B cell (primary cell): ENCODE results near the gene UBE2L5. TPM values are rescaled to one million over a fixed set of nuclear protein-coding genes. Genes with fewer than 3 reads are reported as not detected.
A peak's percentile ranks its signal among the peaks of the same experiment; 100 is the strongest.

Source experiments
- ATAC-seq: fragments of 200-7000 bp; cut with Tn5 transposase; one replicate; pipeline ENCODE4 v1.10.0; 2021; ENCODE audit warnings: low read depth, mild to moderate bottlenecking, moderate number of reproducible peaks, moderate library complexity
- CTCF ChIA-PET: fragments of 350-600 bp; sonication (Branson Sonifier 250); formaldehyde crosslinking; loops from one replicate; lab custom pipeline; 2021; ENCODE audit warnings: antibody characterized with exemption, inconsistent platforms; lab: Charles Lee
- POLR2A ChIA-PET: fragments of 350-600 bp; sonication (Branson Sonifier 250); formaldehyde crosslinking; loops from one replicate; lab custom pipeline; 2021; ENCODE audit warnings: antibody characterized with exemption; lab: Charles Lee
- DNase-seq: peaks from one replicate; pipeline ENCODE4 v3.0.0; 2013
- H2AFZ ChIP-seq: 2 replicates; pipeline ENCODE4 v1.6.1; 2012; ENCODE audit warnings: mild to moderate bottlenecking, low read depth, low read length; ENCODE audit not compliant: insufficient read depth, poor library complexity, severe bottlenecking
- H3K27ac ChIP-seq, 2 donors: 1 replicate in 1 of 2; 2 replicates in 1 of 2; pipeline ENCODE4 v1.5.1; 2012 to 2013; ENCODE audit warnings: low read length in 2 of 2, mild to moderate bottlenecking in 2 of 2, moderate library complexity in 1 of 2
- H3K27me3 ChIP-seq, 4 experiments: fragments of 200-600 bp in 1 of 4; sonication (generic) in 1 of 4; replicated peaks in 1 of 4; 1 replicate in 2 of 4; 2 replicates in 2 of 4; pipeline versions ENCODE4 v1.6.1 to v1.7.0; 2013 to 2016; ENCODE audit warnings: low read length in 3 of 4, mild to moderate bottlenecking in 2 of 4, mixed read lengths in 1 of 4, moderate library complexity in 1 of 4; ENCODE audit not compliant: insufficient read depth in 4 of 4, control insufficient read depth in 3 of 4; ENCODE audit errors: control extremely low read depth in 1 of 4
- H3K36me3 ChIP-seq, 2 experiments: replicated peaks in 1 of 2; 1 replicate in 1 of 2; 2 replicates in 1 of 2; pipeline versions ENCODE4 v1.6.1 to v1.7.1; 2013; ENCODE audit warnings: low read length in 1 of 2; ENCODE audit not compliant: insufficient read depth in 2 of 2, control insufficient read depth in 1 of 2; ENCODE audit errors: control extremely low read depth in 1 of 2, extremely low read depth in 1 of 2
- H3K4me1 ChIP-seq, 2 donors: fragments of 200-600 bp in 1 of 2; sonication (generic) in 1 of 2; 1 replicate in 1 of 2; 2 replicates in 1 of 2; pipeline versions ENCODE4 v1.5.1 to v1.6.1; 2013 to 2017; ENCODE audit warnings: low read length in 2 of 2; ENCODE audit not compliant: control insufficient read depth in 2 of 2, insufficient read depth in 2 of 2
- H3K4me2 ChIP-seq: replicated peaks from 2 replicates; pipeline ENCODE3; 2012; ENCODE audit warnings: mild to moderate bottlenecking, low read depth, low read length; ENCODE audit not compliant: poor library complexity, severe bottlenecking
- H3K4me3 ChIP-seq, 5 experiments: fragments of 200-600 bp in 1 of 5; sonication (generic) in 1 of 5; 1 replicate in 3 of 5; 2 replicates in 2 of 5; pipeline versions ENCODE4 v1.5.1 to v1.7.0; 2011 to 2016; ENCODE audit warnings: low read length in 4 of 5, mild to moderate bottlenecking in 4 of 5, low read depth in 2 of 5, control low read depth in 1 of 5, moderate library complexity in 1 of 5; ENCODE audit not compliant: insufficient read depth in 1 of 5; ENCODE audit errors: control extremely low read depth in 1 of 5, extremely low read depth in 1 of 5
- H3K79me2 ChIP-seq: fragments of 200-600 bp; sonication (generic); one replicate; pipeline ENCODE4 v1.6.0; 2016; ENCODE audit warnings: low read length; ENCODE audit not compliant: control insufficient read depth, insufficient read depth
- H3K9ac ChIP-seq: fragments of 200-600 bp; sonication (generic); 2 replicates; pipeline ENCODE4 v1.6.1; 2017; ENCODE audit warnings: mild to moderate bottlenecking, low read length, moderate library complexity
- H3K9me3 ChIP-seq, 3 donors: one replicate each; pipeline versions ENCODE4 v1.6.1 to v1.7.1; 2013; ENCODE audit warnings: low read length in 2 of 3; ENCODE audit not compliant: control insufficient read depth in 2 of 3, insufficient read depth in 1 of 3; ENCODE audit errors: control extremely low read depth in 1 of 3
- H4K20me1 ChIP-seq: 2 replicates; pipeline ENCODE4 v1.6.0; 2012; ENCODE audit warnings: mild to moderate bottlenecking, low read length; ENCODE audit not compliant: insufficient read depth, control insufficient read depth, poor library complexity, severe bottlenecking
- H3K27ac Mint-ChIP-seq: one replicate; pipeline ENCODE4 v1.8.0; 2021; ENCODE audit warnings: mixed read lengths
- H3K27me3 Mint-ChIP-seq: one replicate; pipeline ENCODE4 v1.8.0; 2021; ENCODE audit warnings: mixed read lengths
- H3K4me1 Mint-ChIP-seq: one replicate; pipeline ENCODE4 v1.8.0; 2021; ENCODE audit warnings: mixed read lengths
- H3K4me3 Mint-ChIP-seq: one replicate; pipeline ENCODE4 v1.8.0; 2021; ENCODE audit warnings: mixed read lengths
- H3K9me3 Mint-ChIP-seq: one replicate; pipeline ENCODE4 v1.8.0; 2022; ENCODE audit warnings: mixed read lengths; ENCODE audit not compliant: insufficient read depth
- EZH2 ChIP-seq: IDR thresholded peaks from 2 replicates; pipeline ENCODE4 v1.6.1; 2012; ENCODE audit warnings: borderline replicate concordance, low read depth, mild to moderate bottlenecking, moderate library complexity, low read length; ENCODE audit not compliant: insufficient read depth, poor library complexity, severe bottlenecking
- WGBS: methylation state at CpG from one replicate; pipeline ENCODE4 v1.1.5; 2013; ENCODE audit warnings: missing lambda C conversion rate; ENCODE audit not compliant: insufficient coverage; 5-methylcytosine and 5-hydroxymethylcytosine counted together
- intact Hi-C: fragments of 100-400 bp; cut with micrococcal nuclease; formaldehyde crosslinking; loops from one replicate; pipeline ENCODE4 v1.10.0; 2022
- polyA plus RNA-seq: library from polyadenylated mRNA; depleted of rRNA; stranded (reverse); fragments of >200 nt; gene quantifications from 2 replicates; pipeline ENCODE4 v1.2.3, GENCODE V29; 2012
- total RNA-seq, 2 donors: library from RNA; stranded (reverse); fragments of 120-200 nt in 1 of 2; gene quantifications; 1 replicate in 1 of 2; 2 replicates in 1 of 2; pipeline versions ENCODE4 v1.2.3 to v1.2.4, GENCODE V29; 2013 to 2022
- TF ChIP-seq, protein P1 (sequence below): fragments of 200-600 bp; IDR thresholded peaks from one replicate; pipeline ENCODE4 v1.8.0; 2022; ENCODE audit warnings: antibody characterized with exemption, mild to moderate bottlenecking

The UBE2L5 gene
- total and polyA plus RNA-seq, 2 donors (not counting 1 experiment from before 2014, with no cell fraction given), result 0.16 to 0.57 TPM

DNA sequence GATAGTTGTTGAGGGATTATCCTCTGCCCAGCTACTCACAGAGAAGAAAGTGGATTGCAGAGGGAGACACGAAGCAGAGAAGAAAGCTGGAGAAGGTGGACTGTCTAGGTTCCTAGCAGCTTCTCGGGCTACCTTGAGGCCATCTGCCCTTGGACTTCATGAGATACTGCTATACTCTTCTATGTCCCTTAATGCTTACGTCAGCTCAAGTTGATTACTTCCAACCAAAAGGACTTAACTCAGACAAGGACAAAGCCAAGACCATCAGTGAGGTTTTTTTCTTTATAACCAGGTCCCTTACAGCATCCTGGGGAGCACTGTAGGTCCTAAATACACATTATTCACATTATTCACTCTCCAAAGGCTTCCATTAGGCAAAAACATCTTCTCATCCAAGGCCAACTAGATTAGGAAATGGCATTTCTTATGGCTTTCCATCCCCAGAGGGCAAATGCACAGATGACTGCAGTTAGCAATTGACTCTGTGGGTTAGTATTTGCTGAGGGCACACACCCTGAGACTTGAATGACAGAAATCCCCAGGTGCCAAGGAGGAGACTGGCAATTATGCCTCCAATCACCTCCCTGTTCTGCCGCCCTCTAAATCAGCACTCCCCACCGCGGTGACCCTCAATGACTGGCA lies 4.1 kb upstream of the UBE2L5 start:
- no peak overlapping the region for H3K4me2 ChIP-seq
- POLR2A ChIA-PET, result interaction anchor here (1.4 to 2.5 kb wide), 3 partner anchors 22 to 28 kb away, joined by 3 to 7 read pairs (median 4); no protein-coding TSS in a partner anchor
- TF ChIP-seq EZH2, result no peak
- TF ChIP-seq, protein P1, sequence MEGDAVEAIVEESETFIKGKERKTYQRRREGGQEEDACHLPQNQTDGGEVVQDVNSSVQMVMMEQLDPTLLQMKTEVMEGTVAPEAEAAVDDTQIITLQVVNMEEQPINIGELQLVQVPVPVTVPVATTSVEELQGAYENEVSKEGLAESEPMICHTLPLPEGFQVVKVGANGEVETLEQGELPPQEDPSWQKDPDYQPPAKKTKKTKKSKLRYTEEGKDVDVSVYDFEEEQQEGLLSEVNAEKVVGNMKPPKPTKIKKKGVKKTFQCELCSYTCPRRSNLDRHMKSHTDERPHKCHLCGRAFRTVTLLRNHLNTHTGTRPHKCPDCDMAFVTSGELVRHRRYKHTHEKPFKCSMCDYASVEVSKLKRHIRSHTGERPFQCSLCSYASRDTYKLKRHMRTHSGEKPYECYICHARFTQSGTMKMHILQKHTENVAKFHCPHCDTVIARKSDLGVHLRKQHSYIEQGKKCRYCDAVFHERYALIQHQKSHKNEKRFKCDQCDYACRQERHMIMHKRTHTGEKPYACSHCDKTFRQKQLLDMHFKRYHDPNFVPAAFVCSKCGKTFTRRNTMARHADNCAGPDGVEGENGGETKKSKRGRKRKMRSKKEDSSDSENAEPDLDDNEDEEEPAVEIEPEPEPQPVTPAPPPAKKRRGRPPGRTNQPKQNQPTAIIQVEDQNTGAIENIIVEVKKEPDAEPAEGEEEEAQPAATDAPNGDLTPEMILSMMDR, result no peak

More for the DNA sequence above, 4.1 kb upstream of the UBE2L5 start:
- H3K27ac ChIP-seq, result no peak overlapping the region
- Mint-ChIP-seq H3K9me3 (no peaks in the 10 kb centered on the region), H3K27me3 (no peaks in the 10 kb centered on the region), H3K27ac (peak overlapping the region; percentile 78), H3K4me1 (peaks cover 75% of the 10 kb centered on the region), H3K4me3 (no peak overlapping the region)
- H4K20me1 ChIP-seq, result no peaks in the 10 kb centered on the region
- intact Hi-C loops, result no loop called here
- ATAC-seq (no peak), DNase-seq (no peak)
- no peak overlapping the region for H3K4me3 ChIP-seq
- no peaks in the 10 kb centered on the region for H3K27me3 ChIP-seq
- H3K79me2 ChIP-seq, result no peaks in the 10 kb centered on the region
- H3K9me3 ChIP-seq, result no peaks in the 10 kb centered on the region
- H3K4me1 ChIP-seq, result peaks cover 48 to 73% of the 10 kb centered on the region in 2 donors
- CTCF ChIA-PET, result interaction anchor here (0.8 to 4.9 kb wide), 10 partner anchors 11 to 286 kb away, joined by 3 to 38 read pairs (median 4); no protein-coding TSS in a partner anchor
- H3K36me3 ChIP-seq, result no peaks in the 10 kb centered on the region
- no peak overlapping the region for H3K9ac ChIP-seq
- 95% methylated on average over 4 of the region's 6 CpGs for WGBS
- H2AFZ ChIP-seq, result no peak overlapping the region
